NCI-H1417 (cell line): ENCODE data around the gene IL20RA.
"Not testable (repeated sequence)": the region's sequence is repeated elsewhere in the genome, so short reads cannot be mapped to it uniquely, and the experiment has no call there.

ENCODE experiments used
- DNase-seq, 3 experiments: peaks; one replicate each; lab custom pipeline; 2025; lab: John Stamatoyannopoulos, UW

Gene IL20RA

GRCh38 chr6:137044366-137045221 lies at the start of gene IL20RA:
IL20RA (minus strand) TSS chr6:137044965; CDS start chr6:137044728, 237 bp downstream.
- DNase-seq, result peak; percentile 13 to 94 (median 91)

- no peak for DNase-seq
Observed at GRCh38 chr6:137093183-137094069, 48.7 kb upstream of the IL20RA start.

- no peak for DNase-seq
Observed at GRCh38 chr6:137092018-137092417, 47.3 kb upstream of the IL20RA start.

- DNase-seq, result peak in 1 of 3 experiments; percentile 15
Observed at GRCh38 chr6:137089305-137089704, 44.5 kb upstream of the IL20RA start.

GRCh38 chr6:137087902-137088301 lies 43.1 kb upstream of the IL20RA start:
- no peak for DNase-seq

GRCh38 chr6:137086031-137086430 lies 41.3 kb upstream of the IL20RA start:
- DNase-seq, result no peak

GRCh38 chr6:137084865-137085617 lies 40.3 kb upstream of the IL20RA start:
- no peak for DNase-seq

GRCh38 chr6:137084090-137084489 lies 39.3 kb upstream of the IL20RA start:
- no peak for DNase-seq

- DNase-seq, result no peak
Observed at GRCh38 chr6:137081997-137082396, 37.2 kb upstream of the IL20RA start.

GRCh38 chr6:137080711-137081110 lies 35.9 kb upstream of the IL20RA start:
- no peak for DNase-seq

GRCh38 chr6:137076277-137077068 lies 31.7 kb upstream of the IL20RA start:
- DNase-seq, result peak; percentile 62 to 84 (median 74)

- not testable (repeated sequence) for DNase-seq
Observed at GRCh38 chr6:137075790-137076189, 31.0 kb upstream of the IL20RA start.

- no peak for DNase-seq
Observed at GRCh38 chr6:137070303-137070702, 25.5 kb upstream of the IL20RA start.

GRCh38 chr6:137067399-137067798 lies 22.6 kb upstream of the IL20RA start:
- DNase-seq, result no peak

GRCh38 chr6:137058037-137058436 lies 13.3 kb upstream of the IL20RA start:
- no peak for DNase-seq

GRCh38 chr6:137056121-137056880 lies 11.5 kb upstream of the IL20RA start:
- no peak for DNase-seq

GRCh38 chr6:137051790-137052472 lies 7.2 kb upstream of the IL20RA start:
- DNase-seq, result no peak

GRCh38 chr6:137049095-137049494 lies 4.3 kb upstream of the IL20RA start:
- DNase-seq, result no peak

- DNase-seq, result no peak
Observed at GRCh38 chr6:137046871-137047412, 2.2 kb upstream of the IL20RA start.
